Heart left ventricle (tissue), 13 donors: Measurements from ENCODE around the gene TOMM20.

Source experiments
- POLR2A ChIP-seq, 2 donors: fragments of 450-650 bp; IDR thresholded peaks; one replicate each; pipeline ENCODE4 v1.6.1; 2017; ENCODE audit warnings: antibody characterized with exemption in 2 of 2, mild to moderate bottlenecking in 2 of 2, moderate library complexity in 2 of 2
- TF ChIP-seq, protein P1 (sequence below), 12 donors: fragments of 200-600 bp; sonication (generic) in 4 of 12; IDR thresholded peaks; one replicate each; pipeline versions ENCODE4 v1.5.0 to v1.8.0; 2018 to 2022; ENCODE audit warnings: antibody characterized with exemption in 12 of 12, mild to moderate bottlenecking in 5 of 12
- donor health status: ischemic (EF 13 %, LVEDD 7.1; RV severe dilation, severe dysfunction).
- donor health status: DM: no; HTN: yes; CAD: no.
- donor health status: DM: no; HTN: no; CAD: no.
- donor health status: ischemic (EF 25% LVEDD 6.9; RV normal size, moderate dysfunction).
- donor health status: ischemic (EF 25% LVEDD 5.7; RV mildly dilated, moderate dysfunction).
- donor health status: ischemic (EF 35%, LVEDD 5.7; RV mildly dilated, moderate dysfunction).
- donor health status: nonischemic (EF 11% LVEDD 7.7; RV severe dilation, severe dysfunction).
- donor health status: DM: yes; HTN: yes; CAD: no.
- donor health status: PGD.
- donor health status: ischemic (EF 29% LVEDD 5.4; RV normal size, mild dysfunction).
- donor health status: nonischemic (EF 23%, LVEDD 6.1; RV moderate dilation, normal function).

DNA sequence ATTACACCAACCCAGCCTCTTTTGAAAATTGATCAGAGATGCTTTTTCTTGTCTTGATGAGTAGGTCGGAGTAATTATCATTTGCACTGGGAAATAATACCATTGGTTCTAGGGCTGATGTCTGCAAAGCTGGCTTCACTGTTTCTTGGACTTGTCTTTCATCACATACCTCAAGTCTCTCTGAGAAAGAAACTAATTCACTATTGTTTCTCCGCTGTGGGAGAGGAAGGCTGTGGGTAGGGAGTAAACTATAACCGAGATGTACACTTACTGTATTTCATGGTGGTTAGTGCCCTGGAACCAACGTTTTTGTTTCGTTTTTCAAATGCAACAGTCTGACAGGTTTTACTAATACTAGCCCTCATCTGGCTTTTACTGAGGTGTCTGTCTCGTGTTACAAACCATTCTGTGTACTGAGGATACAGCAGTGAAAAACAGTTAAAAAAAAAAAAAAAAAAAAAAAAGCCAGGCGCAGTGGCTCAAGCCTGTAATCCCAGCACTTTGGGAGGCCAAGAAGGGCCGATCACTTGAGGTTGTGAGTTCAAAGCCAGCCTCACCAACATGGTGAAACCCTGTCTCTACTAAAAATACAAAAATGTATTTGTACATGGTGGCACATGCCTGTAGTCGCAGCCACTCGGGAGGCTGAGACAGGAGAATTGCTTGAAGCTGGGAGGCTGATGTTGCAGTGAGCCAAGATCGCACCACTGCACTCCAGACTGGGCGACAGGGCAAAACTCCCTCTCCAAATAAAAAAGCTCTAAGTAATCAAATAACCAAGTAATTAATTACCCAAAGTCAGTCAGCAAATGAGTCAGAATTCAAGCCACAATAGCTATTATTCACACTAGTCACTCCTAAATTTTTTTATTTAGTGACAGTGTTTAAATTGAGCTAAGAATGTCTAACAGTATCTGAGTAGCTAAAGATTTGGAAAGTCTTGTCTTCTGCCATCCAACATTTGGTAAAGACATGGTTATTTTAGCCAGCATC lies 23.3 kb downstream of the TOMM20 start:
- TF ChIP-seq, protein P1, sequence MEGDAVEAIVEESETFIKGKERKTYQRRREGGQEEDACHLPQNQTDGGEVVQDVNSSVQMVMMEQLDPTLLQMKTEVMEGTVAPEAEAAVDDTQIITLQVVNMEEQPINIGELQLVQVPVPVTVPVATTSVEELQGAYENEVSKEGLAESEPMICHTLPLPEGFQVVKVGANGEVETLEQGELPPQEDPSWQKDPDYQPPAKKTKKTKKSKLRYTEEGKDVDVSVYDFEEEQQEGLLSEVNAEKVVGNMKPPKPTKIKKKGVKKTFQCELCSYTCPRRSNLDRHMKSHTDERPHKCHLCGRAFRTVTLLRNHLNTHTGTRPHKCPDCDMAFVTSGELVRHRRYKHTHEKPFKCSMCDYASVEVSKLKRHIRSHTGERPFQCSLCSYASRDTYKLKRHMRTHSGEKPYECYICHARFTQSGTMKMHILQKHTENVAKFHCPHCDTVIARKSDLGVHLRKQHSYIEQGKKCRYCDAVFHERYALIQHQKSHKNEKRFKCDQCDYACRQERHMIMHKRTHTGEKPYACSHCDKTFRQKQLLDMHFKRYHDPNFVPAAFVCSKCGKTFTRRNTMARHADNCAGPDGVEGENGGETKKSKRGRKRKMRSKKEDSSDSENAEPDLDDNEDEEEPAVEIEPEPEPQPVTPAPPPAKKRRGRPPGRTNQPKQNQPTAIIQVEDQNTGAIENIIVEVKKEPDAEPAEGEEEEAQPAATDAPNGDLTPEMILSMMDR (IDR thresholded peaks at IDR 0.05) = no peak
- no peak for TF ChIP-seq POLR2A (IDR thresholded peaks at IDR 0.05)
